ENCODE measurements around the gene SPI1.

DNA sequence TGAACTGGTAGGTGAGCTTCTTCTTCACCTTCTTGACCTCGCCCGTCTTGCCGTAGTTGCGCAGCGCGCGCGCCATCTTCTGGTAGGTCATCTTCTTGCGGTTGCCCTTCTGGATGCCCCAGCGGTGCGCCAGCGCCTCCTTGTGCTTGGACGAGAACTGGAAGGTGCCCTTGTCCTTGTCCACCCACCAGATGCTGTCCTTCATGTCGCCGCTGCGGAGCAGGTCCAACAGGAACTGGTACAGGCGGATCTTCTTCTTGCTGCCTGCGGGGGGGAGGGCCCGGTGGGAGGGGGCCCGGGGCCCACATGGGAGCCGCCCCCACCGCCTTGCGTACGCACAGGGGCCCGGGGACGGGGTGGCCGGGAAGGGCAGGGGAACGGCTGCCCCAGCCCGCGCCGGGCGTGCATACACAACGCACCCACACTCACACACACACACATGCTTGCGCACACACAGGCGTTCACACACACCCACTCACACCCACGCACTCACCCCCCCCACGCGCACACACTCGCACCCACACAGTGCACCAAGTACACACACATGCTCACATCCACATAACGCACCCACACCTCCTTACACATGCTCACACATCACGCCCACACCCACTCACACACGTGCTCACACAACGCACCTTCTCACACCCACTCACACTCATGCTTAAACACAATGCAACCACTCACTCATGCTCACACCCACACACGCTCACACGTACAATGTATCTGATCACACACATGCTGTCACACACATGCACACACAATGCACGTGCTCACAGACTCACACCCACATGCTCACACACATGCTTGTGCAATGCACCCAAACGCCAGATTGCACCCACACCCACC, 22.8 kb downstream of the SPI1 start:
- TF ChIP-seq EZH2 (IDR thresholded peaks at IDR 0.05; ENCODE audit: insufficient read depth, poor library complexity, severe bottlenecking) (no peak), EZH2phosphoT487 (IDR thresholded peaks at IDR 0.05; ENCODE audit: insufficient read depth, low read depth) (no peak)
